Endothelial cell of umbilical vein (primary cell): Measurements from ENCODE around the gene B4GALNT3. TPM values are rescaled to one million over a fixed set of nuclear protein-coding genes. Genes with fewer than 3 reads are reported as not detected.

Experiments
- BruUV-seq: library from RNA; stranded (reverse); fragments of 400-500 nt; replicated peaks from 2 replicates; lab custom pipeline; 2021; lab: Mats Ljungman, UMichigan
- CTCF ChIA-PET: fragments of 300-600, 350-600 bp; sonication (Branson Sonifier 250); formaldehyde crosslinking; loops from one replicate; lab custom pipeline; 2021; ENCODE audit warnings: antibody characterized with exemption, inconsistent platforms; lab: Charles Lee
- POLR2A ChIA-PET: fragments of 300-600, 350-600 bp; sonication (Branson Sonifier 250); formaldehyde crosslinking; loops from one replicate; lab custom pipeline; 2021; ENCODE audit warnings: antibody characterized with exemption, inconsistent platforms; lab: Charles Lee
- DNase-seq: peaks from one replicate; pipeline ENCODE4 v3.0.0-alpha.2; 2011; ENCODE audit warnings: low read depth, low spot score
- FAIRE-seq: peaks from 2 replicates; lab custom pipeline; 2011; peaks lifted over from hg19 to GRCh38; lab: Jason Lieb, UNC
- H2AFZ ChIP-seq: 2 replicates; pipeline ENCODE4 v1.6.0; 2012; ENCODE audit warnings: low read depth, low read length, control low read depth, inconsistent platforms
- H3K27ac ChIP-seq: 2 replicates; pipeline ENCODE4 v1.5.1; 2011; ENCODE audit warnings: low read depth, mild to moderate bottlenecking, control low read depth, low read length, moderate library complexity; ENCODE audit not compliant: insufficient read depth
- H3K27me3 ChIP-seq, 2 experiments: 2 replicates each; pipeline versions ENCODE4 v1.6.0 to v1.6.1; 2011; ENCODE audit warnings: low read length in 2 of 2, mixed read lengths in 1 of 2; ENCODE audit not compliant: control insufficient read depth in 2 of 2, insufficient read depth in 2 of 2
- H3K36me3 ChIP-seq, 2 experiments: 2 replicates in 1 of 2; 3 replicates in 1 of 2; pipeline ENCODE4 v1.5.1; 2011; ENCODE audit warnings: low read length in 2 of 2, mild to moderate bottlenecking in 1 of 2, moderate library complexity in 1 of 2; ENCODE audit not compliant: control insufficient read depth in 2 of 2, insufficient read depth in 2 of 2; ENCODE audit errors: extremely low read depth in 1 of 2
- H3K4me1 ChIP-seq: 3 replicates; pipeline ENCODE4 v1.5.1; 2011; ENCODE audit warnings: mild to moderate bottlenecking, low read length; ENCODE audit not compliant: control insufficient read depth, insufficient read depth; ENCODE audit errors: extremely low read depth
- H3K4me2 ChIP-seq: 2 replicates; pipeline ENCODE4 v1.6.1; 2011; ENCODE audit warnings: low read length, control low read depth, mixed read lengths; ENCODE audit not compliant: insufficient read depth
- H3K4me3 ChIP-seq, 3 experiments: fragments of 200-600 bp in 1 of 3; sonication (generic), shearing (Covaris generic) in 1 of 3; replicated peaks in 1 of 3; 2 replicates each; pipeline ENCODE4 v1.5.1; 2011 to 2016; ENCODE audit warnings: control low read depth in 3 of 3, low read length in 3 of 3, mild to moderate bottlenecking in 2 of 3, inconsistent platforms in 1 of 3, low read depth in 1 of 3, moderate library complexity in 1 of 3; ENCODE audit not compliant: insufficient read depth in 1 of 3
- H3K79me2 ChIP-seq: 2 replicates; pipeline ENCODE4 v1.6.0; 2012; ENCODE audit warnings: low read length, inconsistent platforms; ENCODE audit not compliant: control insufficient read depth, insufficient read depth
- H3K9ac ChIP-seq: replicated peaks from 2 replicates; pipeline ENCODE3; 2011; ENCODE audit warnings: low read length, control low read depth; ENCODE audit not compliant: insufficient read depth; ENCODE audit errors: extremely low read depth
- H3K9me1 ChIP-seq: replicated peaks from 3 replicates; pipeline ENCODE4 v1.6.0; 2011; ENCODE audit warnings: mild to moderate bottlenecking, low read length; ENCODE audit not compliant: control insufficient read depth, insufficient read depth; ENCODE audit errors: extremely low read depth
- H3K9me3 ChIP-seq: replicated peaks from 2 replicates; pipeline ENCODE4 v1.5.1; 2012; ENCODE audit warnings: low read length, inconsistent platforms; ENCODE audit not compliant: control insufficient read depth, insufficient read depth
- H4K20me1 ChIP-seq: replicated peaks from 2 replicates; pipeline ENCODE3; 2011; ENCODE audit warnings: mild to moderate bottlenecking, low read length; ENCODE audit not compliant: control insufficient read depth, insufficient read depth; ENCODE audit errors: extremely low read depth
- CTCF ChIP-seq, 2 donors: IDR thresholded peaks; 1 replicate in 1 of 2; 2 replicates in 1 of 2; pipeline ENCODE4 v1.5.1; 2011; ENCODE audit warnings: low read length in 2 of 2, mild to moderate bottlenecking in 2 of 2, moderate library complexity in 2 of 2, control low read depth in 1 of 2, inconsistent platforms in 1 of 2, low read depth in 1 of 2; ENCODE audit not compliant: insufficient read depth in 1 of 2; ENCODE audit errors: extremely low read depth in 1 of 2
- EZH2 ChIP-seq: IDR thresholded peaks from 2 replicates; pipeline ENCODE4 v1.6.1; 2012; ENCODE audit warnings: borderline replicate concordance, low read depth, mild to moderate bottlenecking, moderate library complexity, low read length, inconsistent platforms; ENCODE audit not compliant: severe bottlenecking
- FOS ChIP-seq: IDR thresholded peaks from 2 replicates; pipeline ENCODE4 v1.6.1; 2011; ENCODE audit warnings: mild to moderate bottlenecking, low read length, moderate library complexity, borderline replicate concordance; ENCODE audit not compliant: insufficient read depth
- GATA2 ChIP-seq: IDR thresholded peaks from 2 replicates; pipeline ENCODE4 v1.7.0; 2011; ENCODE audit warnings: low read depth, mild to moderate bottlenecking, moderate library complexity, mixed read lengths, low read length; ENCODE audit not compliant: insufficient read length, insufficient read depth
- JUN ChIP-seq: IDR thresholded peaks from 2 replicates; pipeline ENCODE4 v1.6.1; 2011; ENCODE audit warnings: borderline replicate concordance, low read depth; ENCODE audit not compliant: insufficient read length, insufficient read depth
- MAX ChIP-seq: IDR thresholded peaks from 2 replicates; pipeline ENCODE4 v1.6.1; 2011; ENCODE audit not compliant: insufficient read depth, insufficient read length
- MYC ChIP-seq: IDR thresholded peaks from one replicate; pipeline ENCODE4 v1.6.1; 2011; ENCODE audit warnings: mild to moderate bottlenecking, low read depth, low read length
- POLR2A ChIP-seq: IDR thresholded peaks from 2 replicates; pipeline ENCODE4 v1.6.1; 2012; ENCODE audit warnings: low read depth, mild to moderate bottlenecking, control low read depth, low read length
- POLR2AphosphoS5 ChIP-seq: IDR thresholded peaks from 2 replicates; pipeline ENCODE4 v1.6.1; 2012; ENCODE audit warnings: low read depth, mild to moderate bottlenecking, control low read depth, low read length, moderate library complexity; ENCODE audit not compliant: insufficient read depth
- dilution Hi-C: fragments of 300-500 bp; cut with MboI; formaldehyde crosslinking; loops from one replicate; pipeline ENCODE4 v1.15.0; 2019; ENCODE audit warnings: low sequenced_read_pairs; ENCODE audit not compliant: extremely low pct_ligation_motif_present
- intact Hi-C: fragments of 100-400 bp; cut with micrococcal nuclease; formaldehyde crosslinking; loops from one replicate; pipeline ENCODE4 v1.10.0; 2022
- polyA plus RNA-seq, 4 experiments: library from polyadenylated mRNA; depleted of rRNA in 3 of 4; stranded (reverse) in 3 of 4; unstranded in 1 of 4; fragments of >200 nt; gene quantifications; 2 replicates each; pipeline versions ENCODE4 v1.2.1 to v1.2.3, GENCODE V29; 2011 to 2012; ENCODE audit warnings: missing spikeins in 1 of 4
- total RNA-seq: library from RNA; stranded (reverse); gene quantifications from 2 replicates; pipeline ENCODE4 v1.2.3, GENCODE V29; 2021

The B4GALNT3 gene
- total and polyA plus RNA-seq, 2 donors (not counting 3 experiments of a cell fraction or from before 2014, with no cell fraction given): 0.07 TPM; not detected in 1

- BruUV-seq: no TSS peak
- H3K27ac ChIP-seq: no peak overlapping the region
- no peak overlapping the region for H3K4me2 ChIP-seq
- H3K9me1 ChIP-seq: no peaks in the 10 kb centered on the region
- CTCF ChIA-PET: interaction anchor here (1.0 to 7.8 kb wide), 7 partner anchors 30 to 1011 kb away, joined by 3 to 150 read pairs (median 3); partner anchors contain the start of gene WNK1
- no peaks in the 10 kb centered on the region for H4K20me1 ChIP-seq
- dilution Hi-C loops: no loop called here
- H3K9me3 ChIP-seq: no peaks in the 10 kb centered on the region
- DNase-seq (peak; percentile 10), FAIRE-seq (no peak)
- H3K4me1 ChIP-seq: peaks cover 32% of the 10 kb centered on the region
- intact Hi-C loops: loop anchor here (5.0 kb wide), 1 partner anchor 520 kb away; no protein-coding TSS in a partner anchor
- no peak overlapping the region for H3K9ac ChIP-seq
- no peaks in the 10 kb centered on the region for H3K36me3 ChIP-seq
- POLR2A ChIA-PET: interaction anchor here (0.6 kb wide), 1 partner anchor 180 kb away, joined by 6 read pairs; the partner anchor contains the start of gene WNK1
- H3K79me2 ChIP-seq: no peaks in the 10 kb centered on the region
- H2AFZ ChIP-seq: peak overlapping the region; percentile 92
- H3K4me3 ChIP-seq: no peak overlapping the region
- no peak for TF ChIP-seq POLR2AphosphoS5
- peak; percentile 50 for TF ChIP-seq JUN
- no peaks in the 10 kb centered on the region for H3K27me3 ChIP-seq
Measured at GRCh38 chr12:572532-572899, 112.8 kb downstream of the B4GALNT3 start.

GRCh38 chr12:573232-573631 lies 113.5 kb downstream of the B4GALNT3 start:
- TF ChIP-seq JUN: no peak
- TF ChIP-seq EZH2: no peak
- TF ChIP-seq POLR2AphosphoS5: no peak
- no peak for TF ChIP-seq CTCF (IDR thresholded peaks at IDR 0.05; ENCODE audit: extremely low read depth in 1 of 2, insufficient read depth in 1 of 2, low read depth in 1 of 2, low read length in 2 of 2)
- TF ChIP-seq POLR2A: no peak
- no peak for TF ChIP-seq FOS
- no peak for TF ChIP-seq GATA2
- TF ChIP-seq MYC: no peak
- TF ChIP-seq MAX: no peak
- POLR2A ChIA-PET: interaction anchor here (0.6 kb wide), 2 partner anchors 179 to 291 kb away, joined by 3 to 6 read pairs; partner anchors contain the start of gene WNK1
- H4K20me1 ChIP-seq: no peaks in the 10 kb centered on the region
- no peaks in the 10 kb centered on the region for H3K9me3 ChIP-seq
- H3K27me3 ChIP-seq: no peaks in the 10 kb centered on the region
- peaks cover 32% of the 10 kb centered on the region for H3K4me1 ChIP-seq
- no peak overlapping the region for H3K9ac ChIP-seq
- no peak overlapping the region for H2AFZ ChIP-seq
- dilution Hi-C loops (no loop called here), intact Hi-C loops (loop anchor here (5.0 kb wide), 1 partner anchor 519 kb away; no protein-coding TSS in a partner anchor)
- H3K27ac ChIP-seq: no peak overlapping the region
- no peak overlapping the region for H3K4me2 ChIP-seq
- no peaks in the 10 kb centered on the region for H3K9me1 ChIP-seq
- no peak overlapping the region for H3K4me3 ChIP-seq
- BruUV-seq: no TSS peak
- no peaks in the 10 kb centered on the region for H3K79me2 ChIP-seq
- H3K36me3 ChIP-seq: no peaks in the 10 kb centered on the region
- CTCF ChIA-PET: interaction anchor here (0.7 kb wide), 1 partner anchor 229 kb away, joined by 6 read pairs; no protein-coding TSS in a partner anchor
- no peak for DNase-seq
- no peak for FAIRE-seq
